NB4 (cell line): ENCODE data around the gene TAF6L.

Source experiments
- CTCF ChIP-seq: IDR thresholded peaks from one replicate; pipeline ENCODE4 v1.5.1; 2012; ENCODE audit warnings: low read depth, low read length
- MAX ChIP-seq: IDR thresholded peaks from 2 replicates; pipeline ENCODE4 v1.6.1; 2011; ENCODE audit warnings: low read depth, low read length
- MYC ChIP-seq: IDR thresholded peaks from 2 replicates; pipeline ENCODE4 v1.6.1; 2011; ENCODE audit warnings: low read depth, low read length
- POLR2A ChIP-seq: IDR thresholded peaks from 2 replicates; pipeline ENCODE4 v1.6.1; 2011; ENCODE audit warnings: mild to moderate bottlenecking; ENCODE audit not compliant: insufficient read length; ENCODE audit errors: extremely low read depth

GRCh38 chr11:62724171-62724570, 47.0 kb upstream of the TAF6L start:
- TF ChIP-seq POLR2A (no peak), CTCF (no peak), MAX (no peak), MYC (no peak)
